PC-9 (cell line): ENCODE data around the gene ARF3. TPM values are rescaled to one million over a fixed set of nuclear protein-coding genes. Genes with fewer than 3 reads are reported as not detected.
A peak's percentile ranks its signal among the peaks of the same experiment; 100 is the strongest.

Experiments
- BruUV-seq: library from RNA; stranded (reverse); fragments of 400-500 nt; replicated peaks from 2 replicates; lab custom pipeline; 2021; lab: Mats Ljungman, UMichigan
- CTCF ChIA-PET: fragments of 300-600 bp; sonication (Branson Sonifier 250); formaldehyde crosslinking; loops from one replicate; lab custom pipeline; 2022; ENCODE audit warnings: antibody characterized with exemption; lab: Charles Lee
- POLR2A ChIA-PET: fragments of 300-600 bp; sonication (Branson Sonifier 250); formaldehyde crosslinking; loops from one replicate; lab custom pipeline; 2022; ENCODE audit warnings: antibody characterized with exemption; ENCODE audit not compliant: unreplicated experiment; lab: Charles Lee
- DNase-seq, 2 experiments: peaks; one replicate each; pipeline versions ENCODE4 v3.0.0 to v3.0.0-alpha.2; 2015 to 2022; ENCODE audit warnings: mixed read lengths in 1 of 2
- H2AFZ ChIP-seq: fragments of 200-600 bp; sonication (generic); 2 replicates; pipeline ENCODE4 v1.8.1; 2017; ENCODE audit warnings: antibody characterized with exemption
- H3F3A ChIP-seq: fragments of 200-600 bp; sonication (generic); 2 replicates; pipeline ENCODE4 v1.8.1; 2017; ENCODE audit warnings: antibody characterized with exemption, mild to moderate bottlenecking, low read depth; ENCODE audit not compliant: insufficient read depth
- H3K27ac ChIP-seq: fragments of 200-600 bp; sonication (generic); 2 replicates; pipeline ENCODE4 v1.6.1; 2016; ENCODE audit warnings: mixed run types
- H3K27me3 ChIP-seq: fragments of 200-600 bp; sonication (generic); 2 replicates; pipeline ENCODE4 v1.6.1; 2016; ENCODE audit warnings: low read depth, mixed run types; ENCODE audit not compliant: insufficient read depth
- H3K36me3 ChIP-seq: fragments of 200-600 bp; sonication (generic); 2 replicates; pipeline ENCODE4 v1.6.1; 2016; ENCODE audit warnings: low read depth, mixed run types
- H3K4me1 ChIP-seq: fragments of 200-600 bp; sonication (generic); replicated peaks from 2 replicates; pipeline ENCODE4 v1.6.1; 2016; ENCODE audit warnings: mixed run types; ENCODE audit not compliant: insufficient read depth
- H3K4me2 ChIP-seq: fragments of 200-600 bp; sonication (generic); 2 replicates; pipeline ENCODE4 v1.6.1; 2017; ENCODE audit warnings: mixed run types
- H3K4me3 ChIP-seq: fragments of 200-600 bp; sonication (generic); 2 replicates; pipeline ENCODE4 v1.6.1; 2016; ENCODE audit warnings: mixed run types
- H3K79me2 ChIP-seq: fragments of 200-600 bp; sonication (generic); 2 replicates; pipeline ENCODE4 v1.6.1; 2017; ENCODE audit warnings: low read depth, mixed run types
- H3K9me2 ChIP-seq: fragments of 200-600 bp; sonication (generic); 2 replicates; pipeline ENCODE4 v1.8.1; 2017; ENCODE audit warnings: mild to moderate bottlenecking; ENCODE audit not compliant: insufficient read depth
- H3K9me3 ChIP-seq: fragments of 200-600 bp; sonication (generic); 2 replicates; pipeline ENCODE4 v1.8.1; 2016; ENCODE audit warnings: low read depth; ENCODE audit not compliant: insufficient read depth
- H4K20me1 ChIP-seq: fragments of 200-600 bp; sonication (generic); 2 replicates; pipeline ENCODE4 v1.8.1; 2017; ENCODE audit not compliant: insufficient read depth
- EZH2 ChIP-seq: fragments of 200-600 bp; sonication (generic); IDR thresholded peaks from 2 replicates; pipeline ENCODE4 v1.8.0; 2017; ENCODE audit warnings: antibody characterized with exemption, low read depth
- intact Hi-C: fragments of 100-400 bp; cut with micrococcal nuclease; formaldehyde crosslinking; loops from one replicate; pipeline ENCODE4 v1.10.0; 2022; ENCODE audit not compliant: unreplicated experiment
- total RNA-seq: library from RNA; stranded (reverse); gene quantifications from 2 replicates; pipeline ENCODE4 v1.2.3, GENCODE V29; 2021
- TF ChIP-seq, protein P1 (sequence below): fragments of 200-600 bp; sonication (generic); conservative IDR thresholded peaks from 2 replicates; pipeline ENCODE4 v1.6.1; 2017; ENCODE audit warnings: mixed run types, antibody characterized with exemption, mild to moderate bottlenecking, moderate library complexity

ARF3 gene
- total RNA-seq, 1 experiment from 2014 or later, result 205 TPM

GRCh38 chr12:48954061-48954460 lies 3.2 kb downstream of the ARF3 start:
- H4K20me1 ChIP-seq, result peaks cover 66% of the 10 kb centered on the region
- ChIA-PET CTCF (no interaction called here), POLR2A (no interaction called here)
- no peaks in the 10 kb centered on the region for H3K9me2 ChIP-seq
- TF ChIP-seq EZH2, result no peak
- TF ChIP-seq, protein P1, sequence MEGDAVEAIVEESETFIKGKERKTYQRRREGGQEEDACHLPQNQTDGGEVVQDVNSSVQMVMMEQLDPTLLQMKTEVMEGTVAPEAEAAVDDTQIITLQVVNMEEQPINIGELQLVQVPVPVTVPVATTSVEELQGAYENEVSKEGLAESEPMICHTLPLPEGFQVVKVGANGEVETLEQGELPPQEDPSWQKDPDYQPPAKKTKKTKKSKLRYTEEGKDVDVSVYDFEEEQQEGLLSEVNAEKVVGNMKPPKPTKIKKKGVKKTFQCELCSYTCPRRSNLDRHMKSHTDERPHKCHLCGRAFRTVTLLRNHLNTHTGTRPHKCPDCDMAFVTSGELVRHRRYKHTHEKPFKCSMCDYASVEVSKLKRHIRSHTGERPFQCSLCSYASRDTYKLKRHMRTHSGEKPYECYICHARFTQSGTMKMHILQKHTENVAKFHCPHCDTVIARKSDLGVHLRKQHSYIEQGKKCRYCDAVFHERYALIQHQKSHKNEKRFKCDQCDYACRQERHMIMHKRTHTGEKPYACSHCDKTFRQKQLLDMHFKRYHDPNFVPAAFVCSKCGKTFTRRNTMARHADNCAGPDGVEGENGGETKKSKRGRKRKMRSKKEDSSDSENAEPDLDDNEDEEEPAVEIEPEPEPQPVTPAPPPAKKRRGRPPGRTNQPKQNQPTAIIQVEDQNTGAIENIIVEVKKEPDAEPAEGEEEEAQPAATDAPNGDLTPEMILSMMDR, result no peak
- intact Hi-C loops, result no loop called here
- no TSS peak for BruUV-seq
- DNase-seq, result no peak
- peaks cover 34% of the 10 kb centered on the region; the same call in 1 of the 2 replicates for H3F3A ChIP-seq
- H3K4me1 ChIP-seq, result peaks cover 24% of the 10 kb centered on the region
- no peak overlapping the region for H3K4me3 ChIP-seq
- no peak overlapping the region for H2AFZ ChIP-seq
- no peaks in the 10 kb centered on the region for H3K9me3 ChIP-seq
- peaks cover 73% of the 10 kb centered on the region for H3K79me2 ChIP-seq
- H3K4me2 ChIP-seq, result no peak overlapping the region
- peaks cover 32% of the 10 kb centered on the region for H3K36me3 ChIP-seq
- no peak overlapping the region for H3K27ac ChIP-seq
- no peaks in the 10 kb centered on the region for H3K27me3 ChIP-seq

- no peak overlapping the region for H3K27ac ChIP-seq
- H3K4me2 ChIP-seq, result no peak overlapping the region
- ChIA-PET POLR2A (no interaction called here), CTCF (interaction anchor here (0.5 kb wide), 1 partner anchor 94 kb away, joined by 7 read pairs; no protein-coding TSS in a partner anchor)
- intact Hi-C loops, result no loop called here
- peaks cover 85% of the 10 kb centered on the region for H3K79me2 ChIP-seq
- no peaks in the 10 kb centered on the region for H3K9me2 ChIP-seq
- peaks cover 32% of the 10 kb centered on the region for H3K36me3 ChIP-seq
- no peak for TF ChIP-seq EZH2
- TF ChIP-seq, protein P1, result no peak
- no peak for DNase-seq
- peaks cover 33% of the 10 kb centered on the region for H3F3A ChIP-seq
- peaks cover 30% of the 10 kb centered on the region for H3K4me1 ChIP-seq
- H3K9me3 ChIP-seq, result no peaks in the 10 kb centered on the region
- no peaks in the 10 kb centered on the region for H3K27me3 ChIP-seq
- no TSS peak for BruUV-seq
- no peak overlapping the region for H3K4me3 ChIP-seq
- H2AFZ ChIP-seq, result no peak overlapping the region
- H4K20me1 ChIP-seq, result peaks cover 77% of the 10 kb centered on the region
Observed at GRCh38 chr12:48952691-48953090, 4.6 kb downstream of the ARF3 start.

DNA sequence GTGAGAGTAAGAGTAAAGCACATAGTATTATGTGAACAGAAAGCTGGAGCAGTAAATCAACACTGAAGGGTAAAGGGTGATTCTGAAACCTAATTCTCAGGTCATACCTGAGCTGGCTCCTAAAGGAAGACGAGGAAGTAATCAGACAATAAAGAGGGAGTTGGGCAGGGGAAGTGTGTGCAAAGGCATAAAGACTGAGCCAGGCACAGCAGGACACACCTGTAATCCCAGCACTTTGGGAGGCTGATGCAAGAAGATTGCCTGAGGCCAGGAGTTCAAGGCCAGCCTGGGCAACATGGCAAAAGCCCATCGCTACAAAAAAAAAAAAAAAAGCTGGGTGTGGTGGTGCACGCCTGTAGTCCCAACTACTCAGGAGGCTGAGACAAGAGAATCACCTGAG lies 9.6 kb downstream of the ARF3 start:
- Histone ChIP-seq H3K9me3 (no peaks in the 10 kb centered on the region), H3K4me2 (no peak overlapping the region), H2AFZ (no peak overlapping the region), H3K4me3 (no peak overlapping the region), H3K27me3 (no peaks in the 10 kb centered on the region), H3K79me2 (peaks cover 85% of the 10 kb centered on the region), H3K27ac (peak overlapping the region; percentile 62), H3K4me1 (peaks cover 16% of the 10 kb centered on the region; the same call in 1 of the 2 replicates), H3K9me2 (no peaks in the 10 kb centered on the region), H3K36me3 (peaks cover 9% of the 10 kb centered on the region), H4K20me1 (peaks cover 85% of the 10 kb centered on the region), H3F3A (peaks cover 16% of the 10 kb centered on the region)
- peak in 1 of 2 experiments; percentile 54 for DNase-seq
- TF ChIP-seq EZH2, result no peak
- TF ChIP-seq, protein P1, result no peak
- BruUV-seq, result no TSS peak
- CTCF ChIA-PET, result interaction anchor here (1.1 kb wide), 1 partner anchor 10 kb away, joined by 5 read pairs; the partner anchor contains the start of gene ARF3
- intact Hi-C loops, result no loop called here
- POLR2A ChIA-PET, result no interaction called here
